AG09319 (cell line): Measurements from ENCODE around the gene FRAS1.
A peak's percentile ranks its signal among the peaks of the same experiment; 100 is the strongest.

Experiments
- DNase-seq: peaks from one replicate; pipeline ENCODE4 v3.0.0-alpha.2; 2010; ENCODE audit warnings: low read depth; ENCODE audit errors: extremely low read depth
- TF ChIP-seq, protein P1 (sequence below): IDR thresholded peaks from 2 replicates; pipeline ENCODE4 v1.5.1; 2011; ENCODE audit warnings: low read depth, mild to moderate bottlenecking, inconsistent platforms, low read length, moderate library complexity

Gene FRAS1

DNA sequence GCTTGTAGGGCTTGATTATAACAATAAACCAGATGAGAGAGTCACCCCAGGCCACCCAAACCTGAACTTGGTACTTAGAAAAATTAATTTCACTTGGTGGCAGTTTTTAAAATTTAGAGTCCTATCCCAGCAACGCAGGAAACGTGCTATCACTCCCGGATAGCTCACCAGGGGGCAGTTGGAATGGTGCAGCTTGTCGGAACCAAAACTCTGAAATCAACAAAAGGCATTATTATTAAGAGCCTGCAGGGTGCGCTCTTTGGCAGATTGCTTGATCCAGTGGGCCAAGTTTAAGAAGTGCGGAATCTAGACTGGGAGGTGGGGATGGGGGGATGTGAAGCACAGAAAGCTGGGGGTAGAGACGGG lies 2.4 kb downstream of the FRAS1 start:
- peak; percentile 44 for DNase-seq
- TF ChIP-seq, protein P1, sequence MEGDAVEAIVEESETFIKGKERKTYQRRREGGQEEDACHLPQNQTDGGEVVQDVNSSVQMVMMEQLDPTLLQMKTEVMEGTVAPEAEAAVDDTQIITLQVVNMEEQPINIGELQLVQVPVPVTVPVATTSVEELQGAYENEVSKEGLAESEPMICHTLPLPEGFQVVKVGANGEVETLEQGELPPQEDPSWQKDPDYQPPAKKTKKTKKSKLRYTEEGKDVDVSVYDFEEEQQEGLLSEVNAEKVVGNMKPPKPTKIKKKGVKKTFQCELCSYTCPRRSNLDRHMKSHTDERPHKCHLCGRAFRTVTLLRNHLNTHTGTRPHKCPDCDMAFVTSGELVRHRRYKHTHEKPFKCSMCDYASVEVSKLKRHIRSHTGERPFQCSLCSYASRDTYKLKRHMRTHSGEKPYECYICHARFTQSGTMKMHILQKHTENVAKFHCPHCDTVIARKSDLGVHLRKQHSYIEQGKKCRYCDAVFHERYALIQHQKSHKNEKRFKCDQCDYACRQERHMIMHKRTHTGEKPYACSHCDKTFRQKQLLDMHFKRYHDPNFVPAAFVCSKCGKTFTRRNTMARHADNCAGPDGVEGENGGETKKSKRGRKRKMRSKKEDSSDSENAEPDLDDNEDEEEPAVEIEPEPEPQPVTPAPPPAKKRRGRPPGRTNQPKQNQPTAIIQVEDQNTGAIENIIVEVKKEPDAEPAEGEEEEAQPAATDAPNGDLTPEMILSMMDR = peak; percentile 76

- TF ChIP-seq, protein P1 = no peak
- DNase-seq = no peak
These were observed 2.8 kb downstream of the FRAS1 start for GRCh38 chr4:78059938-78060337.

DNA sequence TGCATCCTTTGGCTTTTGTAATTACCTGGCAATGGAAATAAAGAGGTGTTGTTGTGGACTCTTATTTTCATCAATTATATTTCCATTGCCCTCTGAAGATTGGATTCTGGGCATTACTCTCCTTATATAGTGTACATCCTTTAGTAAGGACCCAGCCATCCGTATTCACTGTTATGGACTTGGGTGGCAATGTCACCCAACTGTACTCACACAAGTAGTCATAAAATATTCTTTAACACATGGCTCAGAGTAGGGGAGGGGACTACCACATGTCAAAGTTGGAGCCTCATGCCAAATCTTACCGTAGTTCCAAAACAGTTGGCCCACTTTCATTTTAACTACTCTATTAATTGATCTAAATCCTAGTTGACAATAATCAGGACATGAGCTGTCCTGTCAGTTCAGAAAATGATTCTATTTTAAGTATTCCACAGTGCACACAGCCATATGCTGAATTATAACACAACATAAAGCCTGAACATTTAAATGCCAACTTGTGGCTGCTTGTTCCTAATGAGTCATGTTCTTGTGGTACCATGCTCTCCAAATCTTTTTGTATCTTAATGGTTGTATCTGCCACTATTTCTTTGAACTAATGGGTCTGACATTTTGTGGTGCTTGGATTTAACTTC lies 4.9 kb downstream of the FRAS1 start:
- TF ChIP-seq, protein P1 = no peak
- DNase-seq = no peak

GRCh38 chr4:78065508-78066192 lies 8.5 kb downstream of the FRAS1 start:
- DNase-seq = no peak
- TF ChIP-seq, protein P1 = no peak

DNA sequence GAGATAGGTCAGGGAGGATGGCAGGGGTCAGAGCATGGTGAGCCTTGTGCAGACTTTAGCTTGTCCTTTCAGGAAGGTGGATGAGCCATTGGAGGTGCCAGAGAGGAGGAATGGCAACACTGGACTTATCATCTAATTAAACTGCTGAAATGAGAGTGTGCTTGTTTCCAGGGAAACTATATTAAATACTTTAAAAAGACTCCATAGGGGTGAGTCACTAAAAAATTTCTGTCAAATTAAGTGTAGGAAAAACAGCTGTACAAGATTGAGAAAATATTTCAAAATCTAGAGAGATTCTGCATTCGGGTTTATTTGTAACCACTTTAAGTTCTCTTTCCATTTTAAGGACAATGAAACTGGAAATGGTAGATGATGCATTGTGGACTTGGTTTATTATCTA lies 11.4 kb downstream of the FRAS1 start:
- TF ChIP-seq, protein P1 = no peak
- no peak for DNase-seq

DNA sequence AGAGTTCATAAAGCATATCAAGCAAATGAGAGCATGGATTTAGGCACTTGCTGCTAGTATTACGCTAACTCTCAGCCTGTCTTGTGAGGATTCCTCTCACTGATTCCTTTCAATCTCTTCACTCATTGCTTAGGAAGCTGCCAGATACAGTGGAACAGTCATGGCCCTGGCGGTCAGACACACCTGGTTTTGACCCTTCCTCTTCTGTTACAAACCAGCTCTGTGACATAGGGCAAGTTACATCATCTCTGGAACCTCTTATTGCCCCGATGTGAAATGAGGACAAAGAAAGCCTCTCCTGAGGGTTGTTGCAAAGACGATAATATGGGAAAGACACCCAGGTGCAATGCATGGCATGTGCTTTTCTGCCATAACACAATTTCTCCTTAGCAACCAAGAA lies 12.2 kb downstream of the FRAS1 start:
- DNase-seq = no peak
- TF ChIP-seq, protein P1 = no peak

GRCh38 chr4:78069859-78070258 lies 12.7 kb downstream of the FRAS1 start:
- TF ChIP-seq, protein P1 = no peak
- DNase-seq = no peak
